Esophagus mucosa (tissue), 1 donor: ENCODE data around the gene KLK3. TPM values are rescaled to one million over a fixed set of nuclear protein-coding genes. Genes with fewer than 3 reads are reported as not detected.
"Not testable (repeated sequence)": the region's sequence is repeated elsewhere in the genome, so short reads cannot be mapped to it uniquely, and the experiment has no call there.

Experiments
- ATAC-seq: fragments of 200-7000 bp; cut with Tn5 transposase; one replicate; pipeline ENCODE4 v1.9.1; 2020
- total RNA-seq: library from RNA; stranded (reverse); gene quantifications from one replicate; pipeline ENCODE4 v1.2.4, GENCODE V29; 2023
- donor health status: DM: yes; HTN: yes; CAD: no.

KLK3 gene
- total RNA-seq: not detected

- peak; percentile 12 for ATAC-seq
These were observed at the start of gene KLK3 for GRCh38 chr19:50854636-50855410. KLK3 (plus strand) TSS chr19:50854915; CDS start chr19:50854956, 41 bp downstream.

- no peak for ATAC-seq
These were observed 45.9 kb upstream of the KLK3 start for GRCh38 chr19:50808856-50809255.

- not testable (repeated sequence) for ATAC-seq
These were observed 43.0 kb upstream of the KLK3 start for GRCh38 chr19:50811622-50812238.

GRCh38 chr19:50812474-50812873 lies 42.2 kb upstream of the KLK3 start:
- no peak for ATAC-seq

- ATAC-seq: no peak
These were observed 39.8 kb upstream of the KLK3 start for GRCh38 chr19:50814883-50815282.

GRCh38 chr19:50815439-50815838 lies 39.3 kb upstream of the KLK3 start:
- ATAC-seq: no peak

GRCh38 chr19:50817941-50818858 lies 36.5 kb upstream of the KLK3 start:
- ATAC-seq: peak; percentile 31

- ATAC-seq: no peak
These were observed 35.7 kb upstream of the KLK3 start for GRCh38 chr19:50818859-50819472.

- no peak for ATAC-seq
These were observed 35.1 kb upstream of the KLK3 start for GRCh38 chr19:50819636-50820035.

- peak; percentile 25 for ATAC-seq
These were observed 34.6 kb upstream of the KLK3 start for GRCh38 chr19:50820086-50820485.

GRCh38 chr19:50820549-50821247 lies 34.0 kb upstream of the KLK3 start:
- peak; percentile 14 for ATAC-seq

- no peak for ATAC-seq
These were observed 33.5 kb upstream of the KLK3 start for GRCh38 chr19:50821248-50821612.

GRCh38 chr19:50821622-50822021 lies 33.1 kb upstream of the KLK3 start:
- no peak for ATAC-seq

- no peak for ATAC-seq
These were observed 32.0 kb upstream of the KLK3 start for GRCh38 chr19:50822661-50823208.

- ATAC-seq: no peak
These were observed 31.2 kb upstream of the KLK3 start, which contains the start of gene KLK1 for GRCh38 chr19:50823389-50824042. KLK1 (minus strand) TSS chr19:50823787; CDS start chr19:50823748, 39 bp downstream.

GRCh38 chr19:50826492-50827240 lies 28.0 kb upstream of the KLK3 start:
- ATAC-seq: no peak

GRCh38 chr19:50827476-50827875 lies 27.2 kb upstream of the KLK3 start:
- no peak for ATAC-seq

GRCh38 chr19:50829801-50830200 lies 24.9 kb upstream of the KLK3 start:
- ATAC-seq: no peak

GRCh38 chr19:50830266-50831025 lies 24.3 kb upstream of the KLK3 start:
- ATAC-seq: no peak

GRCh38 chr19:50831026-50831396 lies 23.7 kb upstream of the KLK3 start:
- ATAC-seq: no peak
